SU-DHL-6 (cell line): ENCODE results near the gene SAPCD2.
A peak's percentile ranks its signal among the peaks of the same experiment; 100 is the strongest.

Experiments used
- H2AFZ ChIP-seq: fragments of 200-600 bp; sonication (generic); 2 replicates; pipeline ENCODE4 v1.6.1; 2014; ENCODE audit warnings: low read depth, mild to moderate bottlenecking, moderate library complexity, mixed read lengths, antibody characterized with exemption, low read length; ENCODE audit not compliant: severe bottlenecking
- H3F3A ChIP-seq: fragments of 200-600 bp; shearing (Covaris generic); 2 replicates; pipeline ENCODE4 v1.6.0; 2016; ENCODE audit warnings: antibody characterized with exemption, mild to moderate bottlenecking; ENCODE audit not compliant: insufficient read depth
- H3K27ac ChIP-seq: fragments of 200-600 bp; sonication (generic); 2 replicates; pipeline ENCODE4 v1.5.1; 2016; ENCODE audit warnings: low read depth, mild to moderate bottlenecking, low read length, moderate library complexity, mixed read lengths
- H3K27me3 ChIP-seq: fragments of 200-600 bp; sonication (generic), shearing (Covaris generic); 2 replicates; pipeline ENCODE4 v1.6.0; 2014; ENCODE audit warnings: mild to moderate bottlenecking, low read length
- H3K36me3 ChIP-seq: fragments of 200-600 bp; sonication (generic); 2 replicates; pipeline ENCODE4 v1.6.1; 2014; ENCODE audit warnings: mild to moderate bottlenecking, low read length, mixed read lengths
- H3K4me2 ChIP-seq: fragments of 300-600, 200-600 bp; shearing (Covaris generic), sonication (generic); 2 replicates; pipeline ENCODE4 v1.6.0; 2014; ENCODE audit warnings: low read length, low read depth, mild to moderate bottlenecking; ENCODE audit not compliant: poor library complexity, severe bottlenecking
- H3K4me3 ChIP-seq: fragments of 200-600 bp; sonication (generic); 2 replicates; pipeline ENCODE4 v1.5.1; 2014; ENCODE audit warnings: antibody characterized with exemption, low read length, mild to moderate bottlenecking, mixed read lengths; ENCODE audit not compliant: insufficient read depth, poor library complexity, severe bottlenecking
- H3K79me2 ChIP-seq: fragments of 200-600 bp; sonication (generic); 2 replicates; pipeline ENCODE4 v1.6.1; 2014; ENCODE audit warnings: mild to moderate bottlenecking, low read length, moderate library complexity; ENCODE audit not compliant: insufficient read depth
- H3K9ac ChIP-seq: fragments of 200-600 bp; sonication (generic); 2 replicates; pipeline ENCODE4 v1.7.0; 2014; ENCODE audit warnings: mild to moderate bottlenecking, low read length
- H3K9me2 ChIP-seq: fragments of 200-600 bp; sonication (generic); replicated peaks from 2 replicates; pipeline ENCODE4 v1.6.1; 2014; ENCODE audit warnings: low read length; ENCODE audit not compliant: insufficient read depth
- H3K9me3 ChIP-seq: fragments of 200-600 bp; sonication (generic); 2 replicates; pipeline ENCODE4 v1.6.1; 2014; ENCODE audit warnings: low read length, mixed read lengths; ENCODE audit not compliant: insufficient read depth
- H4K20me1 ChIP-seq: fragments of 200-600 bp; sonication (generic); 2 replicates; pipeline ENCODE4 v1.6.1; 2014; ENCODE audit warnings: low read depth, mild to moderate bottlenecking, antibody characterized with exemption, low read length, moderate library complexity, mixed read lengths
- EZH2phosphoT487 ChIP-seq: fragments of 200-600 bp; sonication (generic), shearing (Covaris generic); conservative IDR thresholded peaks from 2 replicates; pipeline ENCODE4 v1.6.1; 2018; ENCODE audit warnings: mild to moderate bottlenecking, antibody characterized with exemption, low read length, moderate library complexity, mixed read lengths
- TF ChIP-seq, protein P1 (sequence below): fragments of 200-600 bp; sonication (generic); IDR thresholded peaks from one replicate; pipeline ENCODE4 v1.5.1; 2017; ENCODE audit warnings: antibody characterized with exemption, mild to moderate bottlenecking, low read length, moderate library complexity; ENCODE audit not compliant: insufficient read depth, poor library complexity, severe bottlenecking

The SAPCD2 gene

DNA sequence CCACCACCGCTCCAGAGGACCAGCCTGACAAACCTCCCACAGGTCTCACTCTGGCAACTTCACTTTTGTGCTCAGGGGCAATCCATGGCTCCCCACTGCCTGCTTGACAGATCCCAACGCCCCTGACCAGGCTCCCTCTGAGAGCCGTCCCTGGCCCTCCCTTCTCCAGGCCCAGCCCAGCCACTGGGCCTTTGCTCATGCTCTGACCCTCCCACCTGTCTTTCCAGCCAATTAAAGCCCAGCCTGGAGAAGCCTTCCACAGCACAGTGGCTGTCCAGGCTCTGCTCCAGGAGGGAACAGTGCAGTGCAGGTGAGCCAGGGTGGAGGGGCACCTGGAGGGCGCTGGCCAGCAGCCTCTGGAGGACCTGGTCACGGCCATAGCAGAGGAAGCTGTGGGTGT, 19.8 kb downstream of the SAPCD2 start:
- Histone ChIP-seq H3K9ac (no peak overlapping the region), H2AFZ (no peak overlapping the region), H3K27me3 (no peaks in the 10 kb centered on the region), H3K36me3 (no peaks in the 10 kb centered on the region), H4K20me1 (no peaks in the 10 kb centered on the region), H3F3A (no peaks in the 10 kb centered on the region), H3K79me2 (no peaks in the 10 kb centered on the region), H3K9me3 (no peaks in the 10 kb centered on the region), H3K4me2 (no peak overlapping the region), H3K4me3 (no peak overlapping the region), H3K27ac (no peak overlapping the region), H3K9me2 (no peaks in the 10 kb centered on the region)
- no peak for TF ChIP-seq EZH2phosphoT487
- TF ChIP-seq, protein P1, sequence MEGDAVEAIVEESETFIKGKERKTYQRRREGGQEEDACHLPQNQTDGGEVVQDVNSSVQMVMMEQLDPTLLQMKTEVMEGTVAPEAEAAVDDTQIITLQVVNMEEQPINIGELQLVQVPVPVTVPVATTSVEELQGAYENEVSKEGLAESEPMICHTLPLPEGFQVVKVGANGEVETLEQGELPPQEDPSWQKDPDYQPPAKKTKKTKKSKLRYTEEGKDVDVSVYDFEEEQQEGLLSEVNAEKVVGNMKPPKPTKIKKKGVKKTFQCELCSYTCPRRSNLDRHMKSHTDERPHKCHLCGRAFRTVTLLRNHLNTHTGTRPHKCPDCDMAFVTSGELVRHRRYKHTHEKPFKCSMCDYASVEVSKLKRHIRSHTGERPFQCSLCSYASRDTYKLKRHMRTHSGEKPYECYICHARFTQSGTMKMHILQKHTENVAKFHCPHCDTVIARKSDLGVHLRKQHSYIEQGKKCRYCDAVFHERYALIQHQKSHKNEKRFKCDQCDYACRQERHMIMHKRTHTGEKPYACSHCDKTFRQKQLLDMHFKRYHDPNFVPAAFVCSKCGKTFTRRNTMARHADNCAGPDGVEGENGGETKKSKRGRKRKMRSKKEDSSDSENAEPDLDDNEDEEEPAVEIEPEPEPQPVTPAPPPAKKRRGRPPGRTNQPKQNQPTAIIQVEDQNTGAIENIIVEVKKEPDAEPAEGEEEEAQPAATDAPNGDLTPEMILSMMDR, result no peak

DNA sequence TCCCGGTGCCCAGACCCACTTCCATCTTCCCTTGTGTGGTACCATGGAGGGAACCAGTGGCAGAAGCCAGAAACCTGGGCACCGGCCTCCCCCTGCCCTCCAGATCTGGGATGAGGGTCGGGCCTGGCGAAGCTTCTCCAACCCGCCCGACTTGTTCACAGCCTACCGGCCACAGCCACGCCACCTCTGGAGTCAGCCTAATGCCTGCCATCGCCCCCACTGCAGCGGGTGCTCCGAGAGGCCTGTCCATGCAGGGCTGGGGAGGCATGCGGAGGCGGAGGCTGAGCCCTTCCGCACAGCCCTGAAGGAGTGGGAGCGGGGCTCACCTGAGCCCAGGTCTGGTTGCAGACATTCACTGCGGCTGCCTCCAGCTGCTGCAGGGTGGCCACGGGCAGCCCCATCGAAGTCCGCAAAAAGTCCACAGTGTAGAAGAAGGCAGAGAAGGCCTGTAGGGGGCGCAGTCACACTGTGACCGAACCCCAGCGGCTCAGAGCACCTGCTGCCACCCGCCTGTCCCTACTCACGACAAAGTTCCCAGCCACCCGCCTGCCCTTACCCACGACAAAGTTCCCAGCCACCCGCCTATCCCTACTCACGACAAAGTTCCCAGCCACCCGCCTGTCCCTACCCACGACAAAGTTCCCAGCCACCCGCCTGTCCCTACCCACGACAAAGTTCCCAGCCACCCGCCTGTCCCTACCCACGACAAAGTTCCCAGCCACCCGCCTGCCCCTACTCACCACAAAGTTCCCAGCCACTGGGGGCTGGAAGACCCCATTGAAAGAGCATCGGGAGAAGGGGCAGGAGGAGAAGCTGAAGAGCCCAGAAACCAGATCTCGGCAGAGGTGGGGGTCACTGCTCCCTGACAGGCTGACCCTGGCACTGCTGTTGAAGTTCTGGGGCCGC, 20.6 kb downstream of the SAPCD2 start:
- TF ChIP-seq EZH2phosphoT487, result 0 out of 2 replicates have a peak, but pooled peaks have one; percentile 35
- TF ChIP-seq, protein P1, result no peak
- no peaks in the 10 kb centered on the region for H3F3A ChIP-seq
- no peak overlapping the region for H3K27ac ChIP-seq

DNA sequence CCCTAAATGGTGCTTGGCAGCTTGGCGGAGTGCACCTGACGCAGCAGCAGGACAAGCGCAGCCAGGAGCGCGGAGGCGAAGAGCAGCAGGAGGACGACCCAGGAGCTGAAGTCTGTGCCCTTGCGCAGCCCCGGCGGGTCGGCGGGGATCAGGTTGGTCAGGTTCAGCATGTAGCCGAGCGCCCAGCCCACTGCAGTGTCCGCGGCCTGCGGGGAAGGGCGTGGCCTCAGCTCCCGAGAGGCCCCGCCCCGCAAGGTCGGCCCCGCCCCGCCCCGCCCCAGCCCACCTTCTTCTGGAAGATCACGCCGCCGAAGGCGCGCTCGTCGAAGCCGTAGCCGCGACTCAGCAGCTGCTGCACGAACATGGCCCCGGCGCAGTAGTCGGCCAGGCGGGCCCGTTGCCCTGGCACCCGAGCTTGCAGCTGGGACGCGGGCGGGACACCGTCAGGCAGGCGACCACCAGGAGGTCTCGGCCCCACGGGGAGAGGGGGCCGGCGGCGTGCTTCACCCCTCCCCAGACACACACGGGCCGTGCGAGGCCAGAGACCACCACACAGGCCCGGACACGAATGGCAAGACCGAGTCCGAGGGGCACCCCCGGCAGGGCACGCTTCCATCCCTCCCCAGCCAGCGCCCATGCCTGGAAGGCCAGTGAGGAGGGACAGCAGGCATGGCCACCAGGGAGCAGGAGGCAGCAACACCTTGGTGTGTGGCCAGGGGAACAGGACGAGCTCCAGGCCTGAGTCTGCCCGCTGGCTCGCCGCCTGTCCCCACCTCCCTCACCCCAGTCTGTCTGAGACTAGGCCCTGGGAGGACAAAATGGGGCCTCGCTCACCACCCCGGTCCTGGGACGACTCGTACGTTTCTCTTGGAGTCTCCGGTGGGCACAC, 21.5 kb downstream of the SAPCD2 start:
- Histone ChIP-seq H3K27me3 (no peaks in the 10 kb centered on the region), H3K4me3 (no peak overlapping the region), H3K9me3 (no peaks in the 10 kb centered on the region), H3K9ac (no peak overlapping the region), H2AFZ (no peak overlapping the region), H3K4me2 (no peak overlapping the region), H3K27ac (no peak overlapping the region), H3K36me3 (no peaks in the 10 kb centered on the region), H4K20me1 (no peaks in the 10 kb centered on the region), H3K79me2 (no peaks in the 10 kb centered on the region), H3K9me2 (no peaks in the 10 kb centered on the region), H3F3A (no peaks in the 10 kb centered on the region)
- TF ChIP-seq, protein P1, result no peak
- TF ChIP-seq EZH2phosphoT487, result no peak

More for the DNA sequence above, 20.6 kb downstream of the SAPCD2 start:
- H3K79me2 ChIP-seq, result no peaks in the 10 kb centered on the region
- no peak overlapping the region for H3K4me2 ChIP-seq
- no peak overlapping the region for H3K4me3 ChIP-seq
- H3K9me3 ChIP-seq, result no peaks in the 10 kb centered on the region
- no peaks in the 10 kb centered on the region for H4K20me1 ChIP-seq
- no peaks in the 10 kb centered on the region for H3K9me2 ChIP-seq
- H3K27me3 ChIP-seq, result no peaks in the 10 kb centered on the region
- H2AFZ ChIP-seq, result no peak overlapping the region
- H3K36me3 ChIP-seq, result no peaks in the 10 kb centered on the region
- no peak overlapping the region for H3K9ac ChIP-seq
